ENCODE measurements around the gene TMEM63B. TPM values are rescaled to one million over a fixed set of nuclear protein-coding genes. Genes with fewer than 3 reads are reported as not detected.
A peak's percentile ranks its signal among the peaks of the same experiment; 100 is the strongest.

TMEM63B gene
- total and polyA plus RNA-seq, 9 of the 15 experiments (the other 6 are each of a cell fraction or from before 2014, with no cell fraction given), result 0.14 to 39.4 (median 14.4) TPM

DNA sequence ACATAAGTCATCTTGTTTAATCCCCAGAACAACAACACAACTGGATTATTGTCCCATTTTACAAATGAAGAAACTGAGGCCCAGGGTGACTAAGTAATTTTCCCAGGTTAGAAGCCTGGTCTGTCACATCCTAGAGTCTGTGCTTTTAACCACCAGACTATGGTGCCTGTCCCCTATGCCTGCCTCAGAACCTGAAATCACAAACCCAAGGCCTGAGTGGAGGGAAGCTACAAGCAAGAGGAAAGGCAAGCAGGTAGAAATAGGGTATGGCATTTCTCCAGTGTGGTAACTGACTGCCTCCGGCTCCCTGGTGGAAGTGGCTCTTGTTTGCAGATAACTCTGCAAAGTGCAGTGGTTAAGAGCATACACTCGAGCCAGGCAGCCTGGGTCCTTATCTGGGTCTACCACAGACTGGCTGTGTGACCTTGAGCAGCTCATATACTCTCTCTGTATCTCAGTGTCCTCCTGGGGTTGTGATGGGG lies 2.5 kb downstream of the TMEM63B start (continued):
- TF ChIP-seq MYNN (IDR thresholded peaks at IDR 0.05) (peak; percentile 89), MYNN (CRISPR knock-in tag; IDR thresholded peaks at IDR 0.05) (no peak), PHF8 (IDR thresholded peaks at IDR 0.05; ENCODE audit: borderline replicate concordance, low read length) (no peak), STAT5A (IDR thresholded peaks at IDR 0.05; ENCODE audit: borderline replicate concordance, low read length) (peak; percentile 71; the same call in 1 of the 2 replicates), SLC30A9 (CRISPR knock-in tag; IDR thresholded peaks at IDR 0.05) (no peak), TAF7 (tag; IDR thresholded peaks at IDR 0.05) (no peak), YY1 (IDR thresholded peaks at IDR 0.05; ENCODE audit: borderline replicate concordance in 1 of 3, control insufficient read depth in 1 of 3, extremely low read depth in 1 of 3, insufficient read depth in 3 of 3, insufficient read length in 1 of 3, insufficient replicate concordance in 2 of 3, low read depth in 1 of 3, low read length in 2 of 3) (peak in 1 of 3 experiments; percentile 22), ZNF253 (CRISPR knock-in tag; conservative IDR thresholded peaks at IDR 0.05) (no peak), DPF2 (IDR thresholded peaks at IDR 0.05) (peak; percentile 91), ZNF780A (CRISPR knock-in tag; IDR thresholded peaks at IDR 0.05) (no peak), TAF15 (IDR thresholded peaks at IDR 0.05; ENCODE audit: low read depth, low read length) (no peak), ZNF436 (CRISPR knock-in tag; IDR thresholded peaks at IDR 0.05) (peak; percentile 90), ELF2 (CRISPR knock-in tag; IDR thresholded peaks at IDR 0.05) (no peak), NCOA1 (IDR thresholded peaks at IDR 0.05; ENCODE audit: low read depth) (no peak; the same call in 1 of the 2 replicates), DMBX1 (CRISPR knock-in tag; IDR thresholded peaks at IDR 0.05; ENCODE audit: borderline replicate concordance) (no peak), KAT7 (CRISPR knock-in tag; IDR thresholded peaks at IDR 0.05; ENCODE audit: borderline replicate concordance) (peak; percentile 88; the same call in 1 of the 2 replicates), BRF1 (IDR thresholded peaks at IDR 0.05; ENCODE audit: borderline replicate concordance, extremely low read depth, insufficient read length) (no peak), POU5F1 (IDR thresholded peaks at IDR 0.05; ENCODE audit: borderline replicate concordance, low read depth, low read length, partially characterized antibody) (no peak)
- TF ChIP-seq, protein P1, sequence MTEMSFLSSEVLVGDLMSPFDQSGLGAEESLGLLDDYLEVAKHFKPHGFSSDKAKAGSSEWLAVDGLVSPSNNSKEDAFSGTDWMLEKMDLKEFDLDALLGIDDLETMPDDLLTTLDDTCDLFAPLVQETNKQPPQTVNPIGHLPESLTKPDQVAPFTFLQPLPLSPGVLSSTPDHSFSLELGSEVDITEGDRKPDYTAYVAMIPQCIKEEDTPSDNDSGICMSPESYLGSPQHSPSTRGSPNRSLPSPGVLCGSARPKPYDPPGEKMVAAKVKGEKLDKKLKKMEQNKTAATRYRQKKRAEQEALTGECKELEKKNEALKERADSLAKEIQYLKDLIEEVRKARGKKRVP (CRISPR knock-in tag; IDR thresholded peaks at IDR 0.05), result no peak; the same call in 1 of the 2 replicates
- TF ChIP-seq, protein P2, sequence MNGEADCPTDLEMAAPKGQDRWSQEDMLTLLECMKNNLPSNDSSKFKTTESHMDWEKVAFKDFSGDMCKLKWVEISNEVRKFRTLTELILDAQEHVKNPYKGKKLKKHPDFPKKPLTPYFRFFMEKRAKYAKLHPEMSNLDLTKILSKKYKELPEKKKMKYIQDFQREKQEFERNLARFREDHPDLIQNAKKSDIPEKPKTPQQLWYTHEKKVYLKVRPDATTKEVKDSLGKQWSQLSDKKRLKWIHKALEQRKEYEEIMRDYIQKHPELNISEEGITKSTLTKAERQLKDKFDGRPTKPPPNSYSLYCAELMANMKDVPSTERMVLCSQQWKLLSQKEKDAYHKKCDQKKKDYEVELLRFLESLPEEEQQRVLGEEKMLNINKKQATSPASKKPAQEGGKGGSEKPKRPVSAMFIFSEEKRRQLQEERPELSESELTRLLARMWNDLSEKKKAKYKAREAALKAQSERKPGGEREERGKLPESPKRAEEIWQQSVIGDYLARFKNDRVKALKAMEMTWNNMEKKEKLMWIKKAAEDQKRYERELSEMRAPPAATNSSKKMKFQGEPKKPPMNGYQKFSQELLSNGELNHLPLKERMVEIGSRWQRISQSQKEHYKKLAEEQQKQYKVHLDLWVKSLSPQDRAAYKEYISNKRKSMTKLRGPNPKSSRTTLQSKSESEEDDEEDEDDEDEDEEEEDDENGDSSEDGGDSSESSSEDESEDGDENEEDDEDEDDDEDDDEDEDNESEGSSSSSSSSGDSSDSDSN (IDR thresholded peaks at IDR 0.05; ENCODE audit: borderline replicate concordance in 1 of 2, low read depth in 2 of 2, low read length in 2 of 2), result peak in 1 of 2 experiments; percentile 72; a peak in 1 of 4 replicates
- TF ChIP-seq, protein P3, sequence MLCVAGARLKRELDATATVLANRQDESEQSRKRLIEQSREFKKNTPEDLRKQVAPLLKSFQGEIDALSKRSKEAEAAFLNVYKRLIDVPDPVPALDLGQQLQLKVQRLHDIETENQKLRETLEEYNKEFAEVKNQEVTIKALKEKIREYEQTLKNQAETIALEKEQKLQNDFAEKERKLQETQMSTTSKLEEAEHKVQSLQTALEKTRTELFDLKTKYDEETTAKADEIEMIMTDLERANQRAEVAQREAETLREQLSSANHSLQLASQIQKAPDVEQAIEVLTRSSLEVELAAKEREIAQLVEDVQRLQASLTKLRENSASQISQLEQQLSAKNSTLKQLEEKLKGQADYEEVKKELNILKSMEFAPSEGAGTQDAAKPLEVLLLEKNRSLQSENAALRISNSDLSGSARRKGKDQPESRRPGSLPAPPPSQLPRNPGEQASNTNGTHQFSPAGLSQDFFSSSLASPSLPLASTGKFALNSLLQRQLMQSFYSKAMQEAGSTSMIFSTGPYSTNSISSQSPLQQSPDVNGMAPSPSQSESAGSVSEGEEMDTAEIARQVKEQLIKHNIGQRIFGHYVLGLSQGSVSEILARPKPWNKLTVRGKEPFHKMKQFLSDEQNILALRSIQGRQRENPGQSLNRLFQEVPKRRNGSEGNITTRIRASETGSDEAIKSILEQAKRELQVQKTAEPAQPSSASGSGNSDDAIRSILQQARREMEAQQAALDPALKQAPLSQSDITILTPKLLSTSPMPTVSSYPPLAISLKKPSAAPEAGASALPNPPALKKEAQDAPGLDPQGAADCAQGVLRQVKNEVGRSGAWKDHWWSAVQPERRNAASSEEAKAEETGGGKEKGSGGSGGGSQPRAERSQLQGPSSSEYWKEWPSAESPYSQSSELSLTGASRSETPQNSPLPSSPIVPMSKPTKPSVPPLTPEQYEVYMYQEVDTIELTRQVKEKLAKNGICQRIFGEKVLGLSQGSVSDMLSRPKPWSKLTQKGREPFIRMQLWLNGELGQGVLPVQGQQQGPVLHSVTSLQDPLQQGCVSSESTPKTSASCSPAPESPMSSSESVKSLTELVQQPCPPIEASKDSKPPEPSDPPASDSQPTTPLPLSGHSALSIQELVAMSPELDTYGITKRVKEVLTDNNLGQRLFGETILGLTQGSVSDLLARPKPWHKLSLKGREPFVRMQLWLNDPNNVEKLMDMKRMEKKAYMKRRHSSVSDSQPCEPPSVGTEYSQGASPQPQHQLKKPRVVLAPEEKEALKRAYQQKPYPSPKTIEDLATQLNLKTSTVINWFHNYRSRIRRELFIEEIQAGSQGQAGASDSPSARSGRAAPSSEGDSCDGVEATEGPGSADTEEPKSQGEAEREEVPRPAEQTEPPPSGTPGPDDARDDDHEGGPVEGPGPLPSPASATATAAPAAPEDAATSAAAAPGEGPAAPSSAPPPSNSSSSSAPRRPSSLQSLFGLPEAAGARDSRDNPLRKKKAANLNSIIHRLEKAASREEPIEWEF (CRISPR knock-in tag; IDR thresholded peaks at IDR 0.05), result no peak
